ENCODE data around the gene CCDC6.
A peak's percentile ranks its signal among the peaks of the same experiment; 100 is the strongest.

Gene CCDC6

GRCh38 chr10:59843748-59844147 lies 62.6 kb downstream of the CCDC6 start:
- no peak for DNase-seq

- DNase-seq = no peak
Measured at GRCh38 chr10:59839576-59839975, 66.8 kb downstream of the CCDC6 start.

DNA sequence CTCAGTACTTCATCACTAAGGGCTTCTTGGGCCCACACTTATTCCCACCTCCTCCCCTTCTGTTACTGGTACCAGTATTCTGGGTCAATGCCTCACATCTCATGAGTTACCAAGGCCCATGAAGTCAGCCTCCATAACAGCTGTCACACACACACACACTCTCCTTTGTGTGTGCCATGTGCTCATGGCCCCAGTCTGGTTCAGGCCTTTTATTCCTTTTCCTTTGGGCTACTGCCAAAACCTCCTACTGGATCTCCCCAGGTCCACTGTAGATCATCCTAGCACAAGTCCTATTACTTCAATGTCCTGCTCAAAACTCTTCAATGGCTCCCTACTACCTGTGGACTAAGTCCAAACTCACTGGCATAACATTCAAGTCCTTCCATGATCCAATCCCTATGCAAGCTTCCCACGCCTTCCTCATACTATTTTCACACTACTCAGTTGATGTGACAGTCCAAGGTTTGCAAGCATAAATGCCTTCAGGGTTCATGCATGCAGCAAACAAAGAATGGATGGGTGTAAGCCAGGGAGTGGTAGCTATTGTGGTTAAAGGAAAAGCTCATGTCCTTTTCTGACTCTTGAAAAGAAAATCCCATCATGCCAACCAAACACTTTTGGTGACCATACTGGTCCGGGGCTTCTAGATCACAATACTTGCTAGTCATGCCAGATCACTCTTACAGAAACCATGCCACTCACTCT lies 68.1 kb downstream of the CCDC6 start:
- DNase-seq = no peak

DNA sequence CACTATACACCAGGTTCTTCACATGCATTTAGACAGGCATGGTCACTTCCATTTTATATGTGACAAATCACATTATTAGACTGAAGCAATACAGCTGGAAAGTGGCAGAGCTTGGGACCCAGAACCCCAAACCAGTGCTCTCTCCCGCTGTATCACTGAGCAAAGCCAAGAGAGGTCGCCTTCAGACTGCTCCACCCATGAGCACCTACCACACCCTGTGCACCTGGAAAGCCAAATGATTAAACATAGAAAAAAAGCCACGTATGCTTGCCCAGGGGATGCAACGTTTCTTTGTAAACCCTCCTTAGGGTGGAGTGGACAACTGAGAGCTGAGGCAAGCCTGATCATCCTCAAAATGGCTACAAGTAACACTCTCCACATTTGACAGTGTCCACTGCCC lies 72.5 kb downstream of the CCDC6 start:
- no peak for DNase-seq

GRCh38 chr10:59832506-59832905 lies 73.8 kb downstream of the CCDC6 start:
- DNase-seq = no peak

DNA sequence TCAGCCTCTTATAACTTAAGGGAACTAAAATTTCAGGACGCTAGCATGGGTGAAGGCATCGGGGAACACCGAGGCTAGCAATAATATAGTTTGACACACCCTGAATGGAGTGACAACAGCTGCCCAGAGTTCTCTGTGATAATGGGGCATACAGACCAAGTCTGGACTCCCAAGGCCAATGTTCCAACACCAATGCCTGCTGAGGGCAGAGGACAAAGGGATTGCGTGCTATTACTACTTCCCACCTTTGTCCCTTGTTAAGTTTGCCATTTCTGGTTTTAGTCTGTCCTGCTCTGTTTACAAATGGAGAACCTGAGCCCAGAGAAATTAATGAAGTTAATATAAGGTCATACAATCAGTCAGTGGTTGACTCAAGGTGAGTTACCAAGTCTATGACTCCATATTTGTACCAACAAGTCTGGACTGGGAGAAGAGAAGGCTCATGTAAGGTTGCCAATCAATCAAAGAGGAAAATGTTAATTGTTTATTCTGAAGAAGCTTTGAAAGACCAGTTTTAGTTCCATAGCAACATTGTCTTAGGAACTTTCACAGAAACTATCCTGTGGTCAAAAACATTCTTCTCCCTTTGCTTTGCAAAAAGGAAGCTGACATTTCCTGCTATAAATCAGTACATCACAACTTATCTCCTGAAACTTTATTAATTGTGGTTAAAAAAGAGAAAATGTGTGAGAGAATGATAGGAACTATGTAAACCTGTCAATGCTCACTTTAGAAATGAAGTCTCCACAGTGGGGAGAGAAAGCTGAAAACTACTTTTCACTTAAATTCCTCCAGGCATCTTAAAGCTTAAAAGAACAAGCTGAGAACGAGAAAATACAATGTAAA lies 74.5 kb downstream of the CCDC6 start:
- no peak for DNase-seq

- DNase-seq = no peak
Measured at GRCh38 chr10:59830601-59831259, 75.6 kb downstream of the CCDC6 start.

DNA sequence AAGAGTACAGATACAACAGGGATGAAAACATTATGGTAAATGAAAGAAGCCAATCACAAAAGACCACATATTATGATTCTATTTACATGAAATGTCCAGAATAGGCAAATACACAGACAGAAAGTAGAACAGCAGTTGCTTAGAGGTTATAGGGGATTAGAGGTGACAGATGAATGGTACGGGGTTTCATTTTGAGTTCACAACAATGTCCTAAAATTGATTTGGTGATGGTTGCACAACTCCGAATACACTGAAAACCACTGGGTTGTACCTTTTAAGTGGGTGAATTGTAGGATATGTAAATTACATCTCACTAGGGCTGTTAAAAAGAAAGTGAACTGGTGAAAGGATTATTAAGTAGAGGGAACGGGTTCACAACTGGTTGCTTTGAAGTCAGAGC lies 76.8 kb downstream of the CCDC6 start:
- no peak for DNase-seq

GRCh38 chr10:59829024-59829423 lies 77.3 kb downstream of the CCDC6 start:
- no peak for DNase-seq

GRCh38 chr10:59825932-59826331 lies 80.4 kb downstream of the CCDC6 start:
- no peak for DNase-seq

GRCh38 chr10:59823751-59824150 lies 82.6 kb downstream of the CCDC6 start:
- no peak for DNase-seq

DNA sequence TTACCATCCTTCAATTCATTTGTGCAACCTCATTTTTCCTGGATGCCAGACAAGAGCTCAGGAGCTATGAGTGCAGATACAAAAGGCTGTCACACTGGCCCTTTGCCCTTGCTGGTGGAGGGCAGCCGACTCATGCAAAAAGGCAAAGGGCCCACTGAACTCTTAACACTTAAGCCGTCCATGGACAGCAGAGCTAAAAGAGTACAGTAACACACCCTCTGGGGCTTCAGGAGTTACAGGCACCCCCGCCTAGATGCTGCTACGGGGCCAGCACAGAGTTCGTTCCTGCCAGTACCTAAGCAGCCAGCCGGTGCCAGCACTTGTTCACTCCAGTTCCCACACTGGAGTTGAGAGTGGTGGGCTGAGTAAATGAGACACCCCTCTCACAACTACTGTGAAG lies 83.2 kb downstream of the CCDC6 start:
- DNase-seq = no peak

- DNase-seq = no peak
Measured at GRCh38 chr10:59820471-59820870, 85.9 kb downstream of the CCDC6 start.

DNA sequence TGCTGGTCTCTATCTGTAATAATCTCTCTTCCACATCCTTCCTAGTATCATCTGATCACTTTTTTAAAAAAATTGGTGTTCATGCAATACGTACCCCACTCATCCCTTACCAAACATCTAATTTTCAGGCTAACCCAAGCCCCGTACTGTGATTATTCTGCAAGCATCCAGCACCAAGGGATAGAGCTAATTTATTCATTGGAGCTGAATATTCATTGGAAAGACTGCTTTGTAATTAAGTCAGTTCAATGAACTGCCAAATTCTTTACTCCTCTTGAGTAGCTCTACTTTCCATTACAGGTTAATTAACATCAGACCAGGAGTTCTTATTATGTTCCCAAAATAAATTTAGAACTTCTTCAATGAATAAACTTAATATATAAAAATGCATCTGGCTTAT lies 86.7 kb downstream of the CCDC6 start:
- no peak for DNase-seq

- DNase-seq = no peak
Measured at GRCh38 chr10:59819265-59819664, 87.1 kb downstream of the CCDC6 start.

DNA sequence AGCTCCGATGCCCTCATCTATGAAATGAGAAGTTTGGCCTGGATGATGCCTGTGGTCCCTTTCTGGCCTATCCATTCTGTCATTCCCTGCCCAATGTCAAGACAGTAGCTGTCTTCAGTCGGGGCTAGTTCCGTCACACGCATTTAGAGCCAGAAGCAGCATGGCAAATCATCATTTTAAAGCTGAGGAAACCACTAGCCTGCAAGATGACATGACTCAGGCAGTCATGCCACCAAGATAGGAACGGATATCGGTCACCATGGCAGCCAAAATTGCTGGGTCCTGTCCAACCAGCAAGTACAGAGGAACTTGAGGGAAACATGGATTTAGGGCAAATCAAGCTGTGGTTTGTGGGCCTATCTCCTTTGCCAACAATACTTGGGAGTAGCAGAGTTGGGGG lies 88.6 kb downstream of the CCDC6 start:
- no peak for DNase-seq

DNA sequence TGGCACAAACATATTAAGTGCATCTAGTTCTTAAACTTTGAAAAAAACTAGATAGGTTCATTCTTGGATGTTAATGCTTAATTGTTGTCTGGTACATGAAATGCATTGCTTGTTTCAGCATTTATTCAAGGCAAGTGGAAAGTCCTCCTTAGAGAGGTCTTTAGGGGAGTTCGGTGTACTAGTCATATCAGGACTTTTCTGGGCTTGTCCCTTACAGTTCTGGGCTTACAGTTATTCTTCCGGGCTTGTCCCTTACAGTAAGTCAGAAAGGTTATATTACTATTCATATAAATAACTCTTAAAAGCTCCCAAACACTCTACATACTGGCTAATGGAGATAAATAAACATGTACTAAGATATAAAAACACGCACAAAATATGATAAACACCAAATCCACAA lies 91.5 kb downstream of the CCDC6 start:
- no peak for DNase-seq

GRCh38 chr10:59812519-59813122 lies 93.7 kb downstream of the CCDC6 start:
- DNase-seq = no peak

DNA sequence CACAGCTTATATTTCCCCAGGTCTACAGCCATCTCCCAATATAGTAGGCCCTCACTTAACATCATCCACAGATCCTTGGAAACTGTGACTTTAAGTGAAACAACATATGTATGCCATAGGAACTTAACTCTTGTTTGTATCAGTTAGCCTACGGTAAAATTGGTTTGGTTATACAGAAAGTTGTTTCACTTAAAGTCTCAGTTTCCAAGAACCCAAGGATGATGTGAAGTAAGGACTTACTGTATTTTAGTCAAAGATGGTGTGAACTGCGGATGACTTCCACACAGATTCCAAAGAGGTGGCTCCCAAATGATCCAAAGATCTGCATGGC lies 96.7 kb downstream of the CCDC6 start:
- DNase-seq = no peak

- peak; percentile 49 for DNase-seq
Measured at GRCh38 chr10:59808896-59809643, 97.3 kb downstream of the CCDC6 start.

DNA sequence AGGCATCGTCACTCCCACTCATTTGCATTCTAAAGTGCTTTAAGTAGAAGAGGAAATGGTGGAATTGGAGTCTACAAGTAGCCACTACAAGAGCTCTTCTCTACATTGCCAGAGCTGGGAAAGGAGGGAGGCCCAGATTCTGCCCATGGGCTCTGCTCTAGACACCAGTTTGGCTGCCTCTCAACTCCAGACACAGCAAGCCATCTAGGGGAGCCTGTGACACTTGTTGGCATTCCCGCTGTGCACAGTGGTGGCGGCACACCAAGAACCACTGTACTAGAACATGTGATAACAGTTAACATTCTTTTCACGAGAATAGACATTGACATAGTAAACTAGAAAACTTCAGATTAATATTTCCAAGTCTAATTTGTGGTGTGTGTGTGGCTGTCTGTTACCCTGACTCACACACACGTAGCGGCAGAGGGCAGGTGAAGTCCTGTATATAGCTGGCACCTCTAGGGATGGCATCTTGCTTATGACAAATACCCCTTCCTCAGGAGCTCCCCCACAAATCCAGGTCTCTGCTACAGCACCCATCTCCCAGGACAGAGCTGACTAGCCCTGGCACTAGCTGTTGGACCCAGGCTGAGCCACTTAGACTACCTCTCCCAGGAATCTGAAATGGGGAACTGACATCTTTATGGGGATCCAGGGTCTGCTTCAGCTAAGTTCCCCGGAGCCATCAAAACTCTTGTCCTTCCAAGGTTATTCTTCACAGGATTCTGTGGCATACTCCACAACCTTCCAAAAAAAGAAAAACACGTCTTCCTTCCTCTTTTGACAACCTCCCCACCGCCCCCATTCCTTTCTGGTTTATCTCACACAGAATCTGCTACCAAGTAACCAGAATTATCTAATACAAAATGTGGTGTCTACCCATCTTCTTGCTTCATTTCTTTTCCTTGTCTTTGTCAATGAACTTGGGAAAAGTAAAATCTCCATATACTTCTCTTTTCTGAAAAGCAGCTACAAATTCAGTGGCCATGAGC lies 98.4 kb downstream of the CCDC6 start:
- DNase-seq = no peak

DNA sequence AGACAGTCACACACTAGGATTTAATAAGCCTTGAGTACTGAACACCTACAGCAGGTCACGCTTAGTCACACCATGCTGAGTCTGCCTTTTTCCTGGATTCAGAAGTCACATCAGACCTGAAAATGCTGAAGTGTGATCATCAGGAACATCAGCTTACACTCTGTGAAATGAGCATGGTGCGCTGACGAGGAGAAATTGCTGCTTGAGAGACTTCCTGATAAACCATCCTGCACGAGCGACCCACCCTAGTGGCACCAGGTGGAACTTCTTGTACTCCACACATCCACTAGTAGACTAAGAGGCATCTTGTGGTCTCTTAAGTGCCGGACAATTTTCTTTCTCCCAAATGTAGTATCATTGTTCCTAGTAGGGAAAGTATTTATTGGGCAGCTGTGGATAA lies 101.3 kb downstream of the CCDC6 start:
- no peak for DNase-seq

Measured in CD4-positive, alpha-beta T cell treated with Interleukin-15 for 1 hour (primary cell).